Lower leg skin (tissue), 4 donors: ENCODE measurements around the gene MARCHF6. TPM values are rescaled to one million over a fixed set of nuclear protein-coding genes. Genes with fewer than 3 reads are reported as not detected.

Source experiments
- DNase-seq, 2 donors: peaks; one replicate each; pipeline ENCODE4 v3.0.0-alpha.2; 2019; ENCODE audit warnings: low spot score in 2 of 2
- H3K4me3 ChIP-seq: fragments of 200-600 bp; sonication (generic); 2 replicates; pipeline ENCODE4 v1.5.1; 2017; ENCODE audit warnings: mild to moderate bottlenecking, low read depth; ENCODE audit not compliant: poor library complexity, severe bottlenecking
- CTCF ChIP-seq, 3 donors: fragments of 450-650 bp; IDR thresholded peaks; one replicate each; pipeline ENCODE4 v1.5.1; 2016; ENCODE audit warnings: antibody characterized with exemption in 3 of 3, mild to moderate bottlenecking in 3 of 3, moderate library complexity in 2 of 3
- POLR2A ChIP-seq, 2 donors: fragments of 450-650 bp; IDR thresholded peaks; one replicate each; pipeline ENCODE4 v1.6.1; 2016 to 2017; ENCODE audit warnings: antibody characterized with exemption in 2 of 2, mild to moderate bottlenecking in 1 of 2, moderate library complexity in 1 of 2
- WGBS, 2 donors: methylation state at CpG; one replicate each; pipeline ENCODE4 v1.1.5; 2018; 5-methylcytosine and 5-hydroxymethylcytosine counted together
- intact Hi-C: fragments of 100-400 bp; cut with DNase I; formaldehyde crosslinking; loops from one replicate; pipeline ENCODE4 v1.15.0; 2023; ENCODE audit warnings: low total_unique reads
- total RNA-seq, 4 donors: library from RNA; depleted of rRNA; stranded (reverse); fragments of >200 nt; gene quantifications; one replicate each; pipeline ENCODE4 v1.1.0, GENCODE V29; 2016

The MARCHF6 gene
- total RNA-seq, 4 donors from 2014 or later: 53.0 to 82.0 (median 63.3) TPM

DNA sequence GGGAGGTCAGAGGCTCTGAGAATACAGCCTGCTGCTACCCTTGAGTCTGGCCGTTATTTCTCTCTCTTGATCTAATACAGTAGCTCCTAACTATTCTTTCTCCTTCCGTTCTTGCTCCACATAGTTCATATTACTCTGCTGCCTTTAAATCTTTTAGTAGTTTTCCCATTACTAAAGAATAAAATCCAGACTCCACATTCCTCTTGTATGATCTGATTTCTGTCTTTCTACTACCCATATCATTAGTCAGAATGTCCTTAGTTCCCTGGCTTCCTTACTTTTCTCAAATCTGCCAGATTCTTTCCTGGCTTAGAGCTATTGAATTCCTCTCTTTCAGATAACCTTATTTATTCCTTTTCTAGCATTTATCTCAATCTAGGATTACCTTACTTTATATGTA lies 40.0 kb downstream of the MARCHF6 start:
- WGBS, 2 donors: 75 to 76% methylated on average over 2 of the region's 2 CpGs
- no peak for TF ChIP-seq POLR2A (IDR thresholded peaks at IDR 0.05)
- no peak for TF ChIP-seq CTCF (IDR thresholded peaks at IDR 0.05)

GRCh38 chr5:10396552-10396951 lies 43.1 kb downstream of the MARCHF6 start:
- 81 to 82% methylated on average over 5 of the region's 5 CpGs for WGBS, 2 donors
- TF ChIP-seq POLR2A (IDR thresholded peaks at IDR 0.05): no peak
- TF ChIP-seq CTCF (IDR thresholded peaks at IDR 0.05): no peak
- DNase-seq: no peak
- H3K4me3 ChIP-seq: no peak overlapping the region
- intact Hi-C loops: no loop called here

More for the DNA sequence above, 40.0 kb downstream of the MARCHF6 start:
- DNase-seq: no peak
- no peak overlapping the region for H3K4me3 ChIP-seq
- intact Hi-C loops: no loop called here

DNA sequence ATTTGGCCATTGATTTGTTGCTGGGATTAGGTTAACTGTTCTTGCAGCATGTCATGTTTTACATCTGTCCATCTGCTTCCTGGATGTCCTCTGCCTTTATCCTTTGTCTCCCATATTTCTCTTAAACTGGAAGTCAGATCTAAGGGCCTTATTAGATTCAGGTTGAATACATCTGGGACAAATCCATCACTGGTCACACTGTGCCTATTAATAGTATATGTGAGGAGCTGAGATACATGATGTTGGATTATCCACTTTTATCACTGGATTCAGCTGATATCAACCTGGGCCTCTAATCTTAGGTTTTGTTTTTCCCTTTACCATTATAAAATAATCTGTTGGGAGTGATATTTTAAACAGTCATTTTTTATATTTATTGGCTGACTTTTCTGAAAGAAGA lies 46.3 kb downstream of the MARCHF6 start:
- no peak for DNase-seq
- intact Hi-C loops: no loop called here
- H3K4me3 ChIP-seq: no peak overlapping the region
- TF ChIP-seq POLR2A (IDR thresholded peaks at IDR 0.05) (no peak), CTCF (IDR thresholded peaks at IDR 0.05) (no peak)

- intact Hi-C loops: no loop called here
- WGBS, 2 donors: 86 to 94% methylated on average over 2 of the region's 2 CpGs
- H3K4me3 ChIP-seq: no peak overlapping the region
- TF ChIP-seq POLR2A (IDR thresholded peaks at IDR 0.05) (no peak), CTCF (IDR thresholded peaks at IDR 0.05) (no peak)
- DNase-seq: no peak
These were observed 46.9 kb downstream of the MARCHF6 start for GRCh38 chr5:10400411-10400810.

GRCh38 chr5:10400831-10401230 lies 47.3 kb downstream of the MARCHF6 start:
- DNase-seq: no peak
- H3K4me3 ChIP-seq: no peak overlapping the region
- TF ChIP-seq POLR2A (IDR thresholded peaks at IDR 0.05) (no peak), CTCF (IDR thresholded peaks at IDR 0.05) (no peak)
- intact Hi-C loops: no loop called here
- WGBS, 2 donors: 53 to 64% methylated on average over 3 of the region's 3 CpGs

GRCh38 chr5:10401498-10401897 lies 48.0 kb downstream of the MARCHF6 start:
- intact Hi-C loops: no loop called here
- 82 to 87% methylated on average over 1 of the region's 1 CpG for WGBS, 2 donors

More at GRCh38 chr5:10401498-10401897, 48.0 kb downstream of the MARCHF6 start:
- DNase-seq: no peak
- H3K4me3 ChIP-seq: no peak overlapping the region
- TF ChIP-seq POLR2A (IDR thresholded peaks at IDR 0.05): no peak
- TF ChIP-seq CTCF (IDR thresholded peaks at IDR 0.05): no peak
